ENCODE data around the gene SRC. TPM values are rescaled to one million over a fixed set of nuclear protein-coding genes. Genes with fewer than 3 reads are reported as not detected.

The SRC gene
- total RNA-seq, 1 donor from 2014 or later, result 49.7 TPM

GRCh38 chr20:37316116-37316774 lies 29.7 kb upstream of the SRC start:
- Histone ChIP-seq H3K27me3 (ENCODE audit: control insufficient read depth, insufficient read depth, low read length) (no peaks in the 10 kb centered on the region), H3K36me3 (ENCODE audit: control insufficient read depth, insufficient read depth, low read length) (no peaks in the 10 kb centered on the region), H3K4me3 (ENCODE audit: low read depth, low read length) (no peak overlapping the region)
- no peak for TF ChIP-seq CTCF (IDR thresholded peaks at IDR 0.05; ENCODE audit: insufficient read depth, low read length, poor library complexity, severe bottlenecking)
- no peak for DNase-seq (ENCODE audit: low read depth)

GRCh38 chr20:37316775-37317170 lies 29.2 kb upstream of the SRC start:
- H3K27me3 ChIP-seq (ENCODE audit: control insufficient read depth, insufficient read depth, low read length), result no peaks in the 10 kb centered on the region
- no peak overlapping the region for H3K4me3 ChIP-seq (ENCODE audit: low read depth, low read length)
- no peaks in the 10 kb centered on the region for H3K36me3 ChIP-seq (ENCODE audit: control insufficient read depth, insufficient read depth, low read length)
- TF ChIP-seq CTCF (IDR thresholded peaks at IDR 0.05; ENCODE audit: insufficient read depth, low read length, poor library complexity, severe bottlenecking), result no peak
- DNase-seq (ENCODE audit: low read depth), result no peak

- DNase-seq (ENCODE audit: low read depth), result no peak
- no peaks in the 10 kb centered on the region for H3K27me3 ChIP-seq (ENCODE audit: control insufficient read depth, insufficient read depth, low read length)
- no peaks in the 10 kb centered on the region for H3K36me3 ChIP-seq (ENCODE audit: control insufficient read depth, insufficient read depth, low read length)
- no peak for TF ChIP-seq CTCF (IDR thresholded peaks at IDR 0.05; ENCODE audit: insufficient read depth, low read length, poor library complexity, severe bottlenecking)
- no peak overlapping the region for H3K4me3 ChIP-seq (ENCODE audit: low read depth, low read length)
Measured at GRCh38 chr20:37317316-37317715, 28.6 kb upstream of the SRC start.

GRCh38 chr20:37317994-37318640 lies 27.8 kb upstream of the SRC start:
- TF ChIP-seq CTCF (IDR thresholded peaks at IDR 0.05; ENCODE audit: insufficient read depth, low read length, poor library complexity, severe bottlenecking), result no peak
- Histone ChIP-seq H3K4me3 (ENCODE audit: low read depth, low read length) (no peak overlapping the region), H3K36me3 (ENCODE audit: control insufficient read depth, insufficient read depth, low read length) (no peaks in the 10 kb centered on the region), H3K27me3 (ENCODE audit: control insufficient read depth, insufficient read depth, low read length) (no peaks in the 10 kb centered on the region)
- no peak for DNase-seq (ENCODE audit: low read depth)

- Histone ChIP-seq H3K4me3 (ENCODE audit: low read depth, low read length) (no peak overlapping the region), H3K27me3 (ENCODE audit: control insufficient read depth, insufficient read depth, low read length) (no peaks in the 10 kb centered on the region), H3K36me3 (ENCODE audit: control insufficient read depth, insufficient read depth, low read length) (no peaks in the 10 kb centered on the region)
- no peak for DNase-seq (ENCODE audit: low read depth)
- TF ChIP-seq CTCF (IDR thresholded peaks at IDR 0.05; ENCODE audit: insufficient read depth, low read length, poor library complexity, severe bottlenecking), result no peak
Measured at GRCh38 chr20:37319151-37319671, 26.7 kb upstream of the SRC start.

All from kidney epithelial cell (primary cell).